GM12878 (cell line): ENCODE measurements around the gene GPC6. TPM values are rescaled to one million over a fixed set of nuclear protein-coding genes. Genes with fewer than 3 reads are reported as not detected.

Experiments
- ATAC-seq: fragments of 200-7000 bp; cut with Tn5 transposase; 3 replicates; pipeline ENCODE4 v1.9.1; 2020; ENCODE audit warnings: mild to moderate bottlenecking, moderate library complexity
- BruUV-seq: library from RNA; stranded (reverse); fragments of 400-500 nt; replicated peaks from 2 replicates; lab custom pipeline; 2021; lab: Mats Ljungman, UMichigan
- CTCF ChIA-PET: fragments of 300-600 bp; sonication (Branson Sonifier 250); formaldehyde crosslinking; extraction: SDS; loops from one replicate; lab custom pipeline; 2021; ENCODE audit warnings: inconsistent platforms; lab: Yijun Ruan, JAX
- POLR2A ChIA-PET: fragments of 350-600 bp; formaldehyde crosslinking; extraction: SDS; loops from one replicate; lab custom pipeline; 2021; ENCODE audit warnings: inconsistent platforms; lab: Charles Lee
- RAD21 ChIA-PET: fragments of 300-600 bp; sonication (Branson Sonifier 250); formaldehyde crosslinking; loops from one replicate; lab custom pipeline; 2023; ENCODE audit warnings: antibody characterized with exemption; ENCODE audit not compliant: unreplicated experiment; lab: Charles Lee
- SMC1A ChIA-PET: fragments of 300-600 bp; sonication (Branson Sonifier 250); formaldehyde crosslinking; loops from one replicate; lab custom pipeline; 2023; ENCODE audit not compliant: unreplicated experiment, uncharacterized antibody; lab: Charles Lee
- DNase-seq: peaks from one replicate; pipeline ENCODE4 v3.0.0-alpha.2; 2011; ENCODE audit warnings: low read depth, low spot score
- FAIRE-seq: peaks from 3 replicates; lab custom pipeline; 2011; peaks lifted over from hg19 to GRCh38; lab: Jason Lieb, UNC
- H2AFZ ChIP-seq: 2 replicates; pipeline ENCODE4 v1.6.0; 2011; ENCODE audit warnings: low read depth, low read length, control low read depth; ENCODE audit not compliant: control insufficient read depth
- H3K27ac ChIP-seq: 2 replicates; pipeline ENCODE4 v1.5.1; 2011; ENCODE audit warnings: control low read depth; ENCODE audit not compliant: control insufficient read depth, insufficient read depth
- H3K27me3 ChIP-seq, 2 experiments: replicated peaks in 1 of 2; 2 replicates each; pipeline versions ENCODE4 v1.6.0 to v1.6.1; 2011; ENCODE audit warnings: low read length in 1 of 2; ENCODE audit not compliant: control insufficient read depth in 2 of 2, insufficient read depth in 2 of 2
- H3K36me3 ChIP-seq, 2 experiments: 2 replicates each; pipeline ENCODE4 v1.5.1; 2011; ENCODE audit warnings: low read length in 1 of 2; ENCODE audit not compliant: control insufficient read depth in 2 of 2, insufficient read depth in 2 of 2
- H3K4me1 ChIP-seq: 2 replicates; pipeline ENCODE4 v1.6.1; 2011; ENCODE audit warnings: mild to moderate bottlenecking, low read length, moderate library complexity, mixed read lengths; ENCODE audit not compliant: control insufficient read depth, insufficient read depth
- H3K4me2 ChIP-seq: 2 replicates; pipeline ENCODE4 v1.6.0; 2011; ENCODE audit warnings: control low read depth; ENCODE audit not compliant: control insufficient read depth, insufficient read depth
- H3K4me3 ChIP-seq: fragments of 200-600 bp; sonication (generic); 2 replicates; pipeline ENCODE4 v1.5.1; 2016
- H3K79me2 ChIP-seq: 2 replicates; pipeline ENCODE4 v1.6.0; 2011; ENCODE audit warnings: low read length; ENCODE audit not compliant: control insufficient read depth, insufficient read depth
- H3K9ac ChIP-seq: 2 replicates; pipeline ENCODE4 v1.8.0; 2011; ENCODE audit warnings: low read length, control low read depth, mixed read lengths; ENCODE audit not compliant: control insufficient read depth, insufficient read depth
- H3K9me3 ChIP-seq: replicated peaks from 3 replicates; pipeline ENCODE4 v1.5.1; 2011; ENCODE audit warnings: mild to moderate bottlenecking, low read length; ENCODE audit not compliant: control insufficient read depth, insufficient read depth
- H4K20me1 ChIP-seq: 2 replicates; pipeline ENCODE4 v1.6.0; 2011; ENCODE audit not compliant: control insufficient read depth, insufficient read depth
- BCLAF1 ChIP-seq: fragments of 450-650 bp; IDR thresholded peaks from 2 replicates; pipeline ENCODE4 v1.6.1; 2017; ENCODE audit warnings: antibody characterized with exemption, mild to moderate bottlenecking, moderate library complexity
- CREM ChIP-seq: IDR thresholded peaks from 2 replicates; pipeline ENCODE4 v1.6.1; 2014; ENCODE audit warnings: antibody characterized with exemption, low read depth
- IRF4 ChIP-seq: IDR thresholded peaks from 2 replicates; pipeline ENCODE4 v1.6.1; 2011; ENCODE audit warnings: low read depth, low read length
- IRF5 ChIP-seq: fragments of 450-650 bp; IDR thresholded peaks from 2 replicates; pipeline ENCODE4 v1.6.1; 2017; ENCODE audit warnings: borderline replicate concordance
- NR2C1 ChIP-seq: fragments of 450-650 bp; IDR thresholded peaks from 2 replicates; pipeline ENCODE4 v1.6.1; 2017; ENCODE audit warnings: antibody characterized with exemption, mild to moderate bottlenecking, moderate library complexity
- REST ChIP-seq: IDR thresholded peaks from 2 replicates; pipeline ENCODE4 v1.6.1; 2012; ENCODE audit warnings: mild to moderate bottlenecking, low read depth, low read length
- STAT1 ChIP-seq: fragments of 450-650 bp; conservative IDR thresholded peaks from 2 replicates; pipeline ENCODE4 v1.6.1; 2014; ENCODE audit warnings: antibody characterized with exemption, mild to moderate bottlenecking
- TAF1 ChIP-seq: IDR thresholded peaks from 2 replicates; pipeline ENCODE4 v1.6.1; 2011; ENCODE audit warnings: mild to moderate bottlenecking, low read depth, low read length, borderline replicate concordance
- ZBED1 ChIP-seq: IDR thresholded peaks from 2 replicates; pipeline ENCODE4 v1.6.1; 2016; ENCODE audit warnings: borderline replicate concordance
- ZNF217 ChIP-seq: fragments of 450-650 bp; IDR thresholded peaks from 2 replicates; pipeline ENCODE4 v1.6.1; 2017; ENCODE audit warnings: antibody characterized with exemption, mild to moderate bottlenecking
- WGBS: methylation state at CpG from one replicate; pipeline ENCODE4 v1.1.6; 2016; ENCODE audit warnings: low lambda C conversion rate; ENCODE audit not compliant: insufficient replicate concordance, insufficient coverage; ENCODE audit errors: missing lambda C conversion rate; 5-methylcytosine and 5-hydroxymethylcytosine counted together
- in situ Hi-C: fragments of 300-500 bp; cut with MboI; formaldehyde crosslinking; loops from 9 replicates; pipeline ENCODE4 v1.14.3; 2018; ENCODE audit warnings: mixed read lengths
- intact Hi-C: fragments of 100-400 bp; cut with micrococcal nuclease; formaldehyde crosslinking; loops from one replicate; pipeline ENCODE4 v1.14.2; 2022; ENCODE audit not compliant: unreplicated experiment
- polyA plus RNA-seq, 11 experiments: library from polyadenylated mRNA; depleted of rRNA in 4 of 11; unstranded in 6 of 11; stranded (reverse) in 5 of 11; fragments of >200 nt; fragmentation: Nextera tagmentation in 4 of 11; fragmentation: Illumina TruSeq in 1 of 11; extraction: Ambion mirVana in 4 of 11; extraction: Trizol in 1 of 11; gene quantifications; 1 replicate in 1 of 11; 2 replicates in 10 of 11; pipeline versions ENCODE4 v1.2.1 to v1.2.3, GENCODE V29; 2011 to 2016; ENCODE audit warnings: inconsistent platforms in 2 of 11, missing spikeins in 2 of 11, low read depth in 1 of 11
- total RNA-seq, 4 experiments: library from RNA; depleted of rRNA in 3 of 4; stranded (reverse); fragments of >200 nt in 3 of 4; fragmentation: Illumina TruSeq in 1 of 4; extraction: Trizol in 1 of 4; gene quantifications; 2 replicates each; pipeline versions ENCODE4 v1.2.1 to v1.2.3, GENCODE V29; 2013 to 2021

The GPC6 gene
- total and polyA plus RNA-seq, 10 of the 15 experiments (the other 5 are each of a cell fraction or from before 2014, with no cell fraction given): 0.03 to 0.04 (median 0.03) TPM; not detected in 7

DNA sequence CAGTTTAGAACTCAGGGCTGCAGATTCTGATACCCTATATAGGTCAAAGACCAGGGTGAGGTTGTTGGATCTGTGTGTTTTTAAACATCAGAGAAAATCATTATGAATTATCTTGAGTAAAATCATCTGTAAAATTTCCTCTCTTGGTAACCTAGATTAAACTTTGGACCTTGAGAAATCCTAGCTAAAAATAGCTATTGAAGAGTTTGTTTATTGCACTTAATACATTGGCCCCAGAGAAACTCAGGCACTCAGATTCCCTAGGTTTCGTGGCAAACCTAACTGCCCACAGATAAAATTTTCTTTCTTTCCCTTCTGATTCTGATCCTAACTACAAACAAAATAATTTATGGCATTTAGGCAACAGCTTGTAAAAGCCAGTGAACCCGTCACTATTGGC is 102.3 kb downstream of the GPC6 start:
- in situ Hi-C loops (no loop called here), intact Hi-C loops (no loop called here)
- Histone ChIP-seq H3K4me2 (no peak overlapping the region), H3K79me2 (no peaks in the 10 kb centered on the region), H3K27me3 (no peaks in the 10 kb centered on the region), H4K20me1 (no peaks in the 10 kb centered on the region), H2AFZ (no peak overlapping the region), H3K36me3 (no peaks in the 10 kb centered on the region), H3K27ac (no peak overlapping the region), H3K4me1 (no peaks in the 10 kb centered on the region), H3K4me3 (no peak overlapping the region), H3K9ac (no peak overlapping the region), H3K9me3 (no peaks in the 10 kb centered on the region)
- FAIRE-seq (no peak), ATAC-seq (no peak), DNase-seq (no peak)
- POLR2A ChIA-PET: no interaction called here
- BruUV-seq: no TSS peak
- WGBS: 0% methylated on average over 2 of the region's 2 CpGs
- SMC1A ChIA-PET: no interaction called here
- CTCF ChIA-PET: interaction anchor here (1.9 kb wide), 1 partner anchor 12 kb away, joined by 6 read pairs; no protein-coding TSS in a partner anchor
- RAD21 ChIA-PET: no interaction called here
- TF ChIP-seq BCLAF1 (no peak), ZNF217 (no peak)
- TF ChIP-seq, all 136 proteins: peak for 0

- CTCF ChIA-PET: no interaction called here
- DNase-seq (no peak), ATAC-seq (no peak), FAIRE-seq (no peak)
- Histone ChIP-seq H3K79me2 (no peaks in the 10 kb centered on the region), H3K27me3 (no peaks in the 10 kb centered on the region), H3K36me3 (no peaks in the 10 kb centered on the region), H3K4me2 (no peak overlapping the region), H4K20me1 (no peaks in the 10 kb centered on the region), H3K9me3 (no peaks in the 10 kb centered on the region), H2AFZ (no peak overlapping the region), H3K4me3 (no peak overlapping the region), H3K4me1 (no peaks in the 10 kb centered on the region), H3K27ac (no peak overlapping the region), H3K9ac (no peak overlapping the region)
- 23% methylated on average over 4 of the region's 4 CpGs for WGBS
- in situ Hi-C loops (no loop called here), intact Hi-C loops (no loop called here)
- SMC1A ChIA-PET: interaction anchor here (1.0 kb wide), 1 partner anchor 12 kb away, joined by 3 read pairs; no protein-coding TSS in a partner anchor
- RAD21 ChIA-PET: no interaction called here
- POLR2A ChIA-PET: no interaction called here
- no TSS peak for BruUV-seq
- no peak for TF ChIP-seq TAF1
- no peak for TF ChIP-seq STAT1
- no peak for TF ChIP-seq IRF5
- TF ChIP-seq REST: no peak
- no peak for TF ChIP-seq IRF4
- TF ChIP-seq CREM: no peak
- no peak for TF ChIP-seq ZBED1
- no peak for TF ChIP-seq NR2C1
Observed at GRCh38 chr13:93336728-93337127, 110.1 kb downstream of the GPC6 start.
